CD4-positive, alpha-beta T cell treated with Interleukin-10 for 1 hour (primary cell): Measurements from ENCODE around the gene ABCC2.
A peak's percentile ranks its signal among the peaks of the same experiment; 100 is the strongest.
"Not testable (repeated sequence)": the region's sequence is repeated elsewhere in the genome, so short reads cannot be mapped to it uniquely, and the experiment has no call there.

Source experiments
- DNase-seq: peaks from one replicate; pipeline ENCODE4 v3.0.0-alpha.2; 2020

ABCC2 gene

GRCh38 chr10:99782447-99783286, at the start of gene ABCC2:
ABCC2 (plus strand) TSS chr10:99782640; CDS start chr10:99782845, 205 bp downstream.
- no peak for DNase-seq

DNA sequence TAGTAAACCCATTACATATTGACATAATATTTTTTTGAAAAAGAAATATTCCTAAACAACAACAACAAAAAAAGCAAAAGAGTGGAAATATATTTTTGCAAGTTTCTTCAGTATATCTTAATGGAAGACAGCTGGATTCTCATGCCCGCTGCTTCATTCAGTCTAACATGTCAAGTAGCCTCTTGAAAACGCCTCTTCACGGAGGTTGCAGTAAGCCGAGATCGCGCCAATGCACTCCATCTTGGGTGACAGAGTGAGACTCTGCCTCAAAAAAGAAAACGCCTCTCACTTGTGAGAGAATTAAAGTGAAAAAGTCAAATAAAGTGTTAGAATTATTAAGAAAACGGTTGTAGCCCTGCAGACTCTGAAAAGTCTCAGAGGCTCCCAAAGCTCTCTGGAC, 49.1 kb upstream of the ABCC2 start:
- DNase-seq: no peak

DNA sequence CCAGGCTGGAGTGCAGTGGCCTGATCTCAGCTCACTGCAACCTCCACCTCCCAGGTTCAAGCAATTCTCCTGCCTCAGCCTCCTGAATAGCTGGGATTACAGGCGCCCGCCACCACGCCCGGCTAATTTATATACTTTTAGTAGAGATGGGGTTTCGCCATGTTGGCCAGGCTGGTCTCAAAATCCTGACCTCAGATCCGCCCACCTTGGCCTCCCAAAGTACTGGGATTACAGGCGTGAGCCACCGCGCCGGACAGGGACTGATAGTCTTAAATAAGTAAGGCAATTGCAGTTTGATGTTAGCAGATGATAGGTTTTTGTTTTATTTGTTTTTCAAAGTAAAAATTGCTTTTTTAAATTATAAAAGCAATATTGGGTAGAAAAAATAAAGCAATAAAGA, 48.3 kb upstream of the ABCC2 start:
- not testable (repeated sequence) for DNase-seq

- no peak for DNase-seq
Observed at GRCh38 chr10:99740260-99740659, 42.2 kb upstream of the ABCC2 start.

GRCh38 chr10:99740933-99741559, 41.4 kb upstream of the ABCC2 start:
- no peak for DNase-seq

- no peak for DNase-seq
Observed at GRCh38 chr10:99742254-99742653, 40.2 kb upstream of the ABCC2 start.

- no peak for DNase-seq
Observed at GRCh38 chr10:99742701-99743100, 39.7 kb upstream of the ABCC2 start.

DNA sequence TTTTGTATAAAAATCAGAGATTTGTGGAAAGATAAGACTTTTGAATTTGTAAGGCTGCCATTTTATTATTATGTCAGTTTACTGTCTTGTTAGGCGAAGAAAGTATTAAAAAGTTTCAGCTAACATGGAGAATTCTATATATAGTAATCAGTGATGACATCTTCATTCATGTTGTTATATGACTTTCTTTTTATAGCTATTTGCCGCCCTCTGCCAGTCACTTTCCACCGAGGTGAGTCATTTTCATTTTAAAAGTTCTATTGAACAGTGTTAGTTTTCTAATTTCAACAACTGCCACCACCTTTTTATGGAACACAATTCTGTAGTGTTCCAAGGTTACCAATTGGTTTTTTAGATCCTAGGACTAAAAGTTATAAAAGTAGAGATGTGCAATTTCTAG, 38.6 kb upstream of the ABCC2 start:
- DNase-seq: no peak

DNA sequence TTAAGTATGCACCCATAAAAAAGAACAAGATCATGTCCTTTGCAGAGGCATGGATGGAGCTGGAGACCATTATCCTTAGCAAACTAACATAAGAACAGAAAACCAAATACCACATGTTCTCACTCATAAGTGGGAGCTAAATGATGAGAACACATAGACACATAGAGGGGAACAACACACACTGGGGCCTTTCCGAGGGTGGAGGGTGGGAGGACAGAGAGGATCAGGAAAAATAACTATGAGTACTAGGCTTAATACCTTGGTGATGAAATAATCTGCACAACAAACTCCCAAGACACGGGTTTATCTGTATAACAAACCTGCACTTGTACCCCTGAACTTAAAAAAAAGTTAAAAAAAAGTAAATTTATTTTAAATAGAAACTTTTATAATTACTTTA, 36.3 kb upstream of the ABCC2 start:
- DNase-seq: not testable (repeated sequence)

- DNase-seq: no peak
Observed at GRCh38 chr10:99748823-99749451, 33.5 kb upstream of the ABCC2 start.

DNA sequence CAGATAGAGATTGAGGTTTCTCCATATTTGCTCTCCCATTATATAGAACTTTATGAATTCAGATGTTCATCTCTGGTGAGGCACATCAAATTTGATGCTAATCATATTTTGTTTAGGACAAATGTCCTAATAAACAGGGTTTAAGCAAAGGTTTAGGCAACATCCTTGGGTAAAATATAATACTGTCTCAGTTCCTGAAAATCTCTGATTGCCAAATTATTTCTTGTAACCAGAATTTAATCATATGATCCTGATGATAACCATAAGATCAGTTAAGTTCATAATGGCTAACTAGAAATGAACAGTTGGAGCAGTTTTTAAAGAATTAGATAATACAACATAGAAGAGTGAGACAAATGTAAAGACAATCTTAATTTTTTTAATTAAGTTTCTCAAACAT, 31.8 kb upstream of the ABCC2 start:
- no peak for DNase-seq

- no peak for DNase-seq
Observed at GRCh38 chr10:99754670-99755069, 27.8 kb upstream of the ABCC2 start.

GRCh38 chr10:99756159-99756558, 26.3 kb upstream of the ABCC2 start:
- no peak for DNase-seq

GRCh38 chr10:99758211-99758891, 24.1 kb upstream of the ABCC2 start:
- no peak for DNase-seq

DNA sequence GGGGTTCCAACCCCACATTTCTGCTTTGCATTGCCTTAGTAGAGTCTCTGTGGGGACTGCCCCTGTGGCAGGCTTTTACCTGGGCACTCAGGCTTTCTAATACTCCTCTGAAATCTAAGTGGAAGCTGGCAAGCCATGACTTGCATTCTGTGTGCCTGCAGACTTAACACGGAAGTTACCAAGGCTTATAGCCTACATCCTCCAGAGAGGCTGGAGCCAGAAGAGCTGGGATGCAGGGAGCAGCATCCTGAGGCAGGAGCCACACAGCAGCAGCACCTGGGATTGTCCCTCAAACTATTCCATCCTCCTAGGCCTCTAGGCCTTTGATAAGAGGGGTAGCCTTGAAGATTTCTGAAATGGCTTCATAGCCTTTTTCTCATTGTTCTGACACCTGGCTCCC, 22.1 kb upstream of the ABCC2 start:
- no peak for DNase-seq

DNA sequence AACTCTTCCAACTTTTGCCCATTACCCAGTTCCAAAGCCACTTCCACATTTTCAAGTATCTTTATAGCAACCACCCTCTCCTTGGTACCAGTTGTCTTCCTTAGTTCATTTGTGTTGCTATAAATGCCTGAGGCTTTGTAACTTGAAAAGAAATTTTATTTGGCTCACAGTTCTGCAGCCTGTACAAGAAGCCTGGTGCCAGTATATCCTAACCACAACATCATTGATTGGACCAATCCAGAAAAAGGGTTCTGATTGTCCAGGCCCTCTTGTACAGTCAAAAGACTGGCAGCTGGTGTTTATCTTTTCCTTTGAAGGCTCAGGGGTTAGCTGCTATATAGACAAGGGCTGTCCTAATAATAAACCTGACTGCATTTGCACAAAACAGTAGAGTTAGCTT, 21.1 kb upstream of the ABCC2 start:
- no peak for DNase-seq

GRCh38 chr10:99765672-99766301, 16.7 kb upstream of the ABCC2 start:
- no peak for DNase-seq

DNA sequence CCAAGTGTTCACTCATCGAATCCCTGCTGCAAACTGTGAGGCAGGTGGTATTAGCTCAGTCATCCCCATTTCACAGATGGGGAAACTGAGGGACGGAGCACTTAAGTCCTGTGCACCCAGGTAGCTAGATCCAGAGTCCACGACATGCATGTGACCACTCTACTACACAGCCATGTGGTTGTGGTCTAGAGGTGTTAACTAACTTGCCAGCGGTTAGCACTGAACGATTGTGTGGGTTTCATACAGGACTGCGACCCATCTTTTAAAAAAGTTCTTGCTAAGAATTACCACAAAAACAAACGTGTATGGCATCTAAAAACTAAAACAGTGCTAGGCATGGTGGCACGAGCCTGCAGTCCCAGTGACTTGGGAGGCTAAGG, 16.1 kb upstream of the ABCC2 start:
- peak; percentile 2 for DNase-seq

DNA sequence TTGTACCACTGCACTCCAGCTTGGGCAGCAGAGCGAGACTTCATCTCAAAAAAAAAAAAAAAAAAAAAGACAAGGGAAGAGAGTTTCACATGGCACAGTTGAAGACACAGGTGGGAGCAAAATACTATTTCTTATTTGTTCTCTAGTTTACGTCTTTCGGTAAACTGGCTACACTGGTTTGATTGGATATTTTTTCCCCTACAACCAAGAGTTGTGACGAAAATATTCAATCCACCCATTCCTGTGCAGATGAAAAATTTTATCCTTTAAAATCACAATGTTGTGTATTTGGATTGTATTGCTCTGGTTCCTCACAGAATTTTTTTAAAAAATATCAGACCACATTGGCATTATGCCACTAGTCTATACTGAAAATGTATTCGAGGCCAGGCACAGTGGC, 14.5 kb upstream of the ABCC2 start:
- no peak for DNase-seq

GRCh38 chr10:99768556-99768955, 13.9 kb upstream of the ABCC2 start:
- no peak for DNase-seq

GRCh38 chr10:99769706-99770105, 12.7 kb upstream of the ABCC2 start:
- no peak for DNase-seq

GRCh38 chr10:99770408-99771045, 11.9 kb upstream of the ABCC2 start:
- DNase-seq: no peak

DNA sequence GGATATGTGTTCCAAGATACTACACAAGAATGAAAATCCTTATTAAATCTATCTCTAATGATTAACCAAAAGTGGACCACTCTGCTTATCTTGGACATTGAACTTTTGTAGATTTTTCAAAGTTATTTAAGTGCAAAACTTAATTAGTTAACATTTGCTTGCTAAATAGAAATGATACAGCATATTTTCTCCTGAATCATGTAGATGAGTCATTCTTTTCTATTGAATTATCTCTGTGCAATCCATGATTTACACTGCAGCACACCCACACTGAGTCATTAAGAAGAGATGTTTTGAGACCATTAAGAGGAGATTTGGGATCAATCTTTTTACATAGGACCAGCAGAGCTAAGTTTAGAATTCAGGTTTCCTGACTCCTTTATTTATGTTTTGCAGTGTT, 6.6 kb upstream of the ABCC2 start:
- DNase-seq: no peak
